ENCODE measurements around the gene GLIPR1L1. TPM values are rescaled to one million over a fixed set of nuclear protein-coding genes. Genes with fewer than 3 reads are reported as not detected.
A peak's percentile ranks its signal among the peaks of the same experiment; 100 is the strongest.

GLIPR1L1 gene, protein sequence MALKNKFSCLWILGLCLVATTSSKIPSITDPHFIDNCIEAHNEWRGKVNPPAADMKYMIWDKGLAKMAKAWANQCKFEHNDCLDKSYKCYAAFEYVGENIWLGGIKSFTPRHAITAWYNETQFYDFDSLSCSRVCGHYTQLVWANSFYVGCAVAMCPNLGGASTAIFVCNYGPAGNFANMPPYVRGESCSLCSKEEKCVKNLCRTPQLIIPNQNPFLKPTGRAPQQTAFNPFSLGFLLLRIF
- 1 to 10 TPM; 1.9 to 9.1 TPM for total RNA-seq
- 95.5 TPM for polyA plus RNA-seq (ENCODE audit: insufficient read depth, low read depth, low replicate concordance)
- long read RNA-seq, donor 1 = 0 reads
- long read RNA-seq, donor 2 = 0 reads

DNA sequence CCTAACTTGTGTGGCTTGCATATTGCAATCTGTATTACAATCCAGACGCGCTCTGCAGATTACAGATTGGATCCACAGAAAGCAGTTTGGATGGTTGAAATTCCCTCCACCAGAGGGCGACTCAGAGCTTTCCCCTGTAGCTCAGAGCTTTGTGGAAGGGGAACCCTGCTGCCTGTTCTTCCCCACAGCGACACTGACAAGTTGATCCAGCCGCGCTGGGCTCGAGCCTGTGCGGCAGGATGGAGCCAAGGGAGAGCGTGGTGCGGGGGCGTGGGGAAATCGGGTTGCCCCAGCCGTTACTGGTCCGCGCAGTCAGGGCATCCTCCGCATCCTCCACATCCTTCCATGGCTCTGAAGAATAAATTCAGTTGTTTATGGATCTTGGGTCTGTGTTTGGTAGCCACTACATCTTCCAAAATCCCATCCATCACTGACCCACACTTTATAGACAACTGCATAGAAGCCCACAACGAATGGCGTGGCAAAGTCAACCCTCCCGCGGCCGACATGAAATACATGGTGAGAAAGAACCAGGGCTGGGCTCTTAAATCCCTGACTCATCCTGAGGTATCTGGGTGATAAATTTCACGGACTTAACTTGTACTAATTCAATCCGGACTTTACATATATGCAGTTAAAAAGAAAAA is at the start of gene GLIPR1L1:
TSS of gene GLIPR1L1 (plus strand) at position 287 of the 647 bp plus-strand sequence. CDS start at position 346, 59 bp downstream.
- no peaks in the 10 kb centered on the region for H3K36me3 ChIP-seq (ENCODE audit: low read depth, missing control alignments)
- intact Hi-C loops (cut with DNase I; ENCODE audit: low total_unique reads) = loop anchor here (10.0 kb wide), 1 partner anchor 170 kb away; no protein-coding TSS in a partner anchor
- no peaks in the 10 kb centered on the region for H3K27me3 ChIP-seq
- no peak within 1 kb of the TSS for H3K27ac ChIP-seq
- peaks cover 3% of the 10 kb centered on the region for H3K4me1 ChIP-seq
- H3K9me3 ChIP-seq = no peaks in the 10 kb centered on the region
- peak; percentile 94 for DNase-seq
- H3K4me3 ChIP-seq = peak within 1 kb of the TSS; percentile 24 to 41
- WGBS, 2 donors = 11 to 15% methylated on average over 22 to 23 of the region's 23 CpGs
- no peak for TF ChIP-seq POLR2A (IDR thresholded peaks at IDR 0.05)
- TF ChIP-seq, protein P1, sequence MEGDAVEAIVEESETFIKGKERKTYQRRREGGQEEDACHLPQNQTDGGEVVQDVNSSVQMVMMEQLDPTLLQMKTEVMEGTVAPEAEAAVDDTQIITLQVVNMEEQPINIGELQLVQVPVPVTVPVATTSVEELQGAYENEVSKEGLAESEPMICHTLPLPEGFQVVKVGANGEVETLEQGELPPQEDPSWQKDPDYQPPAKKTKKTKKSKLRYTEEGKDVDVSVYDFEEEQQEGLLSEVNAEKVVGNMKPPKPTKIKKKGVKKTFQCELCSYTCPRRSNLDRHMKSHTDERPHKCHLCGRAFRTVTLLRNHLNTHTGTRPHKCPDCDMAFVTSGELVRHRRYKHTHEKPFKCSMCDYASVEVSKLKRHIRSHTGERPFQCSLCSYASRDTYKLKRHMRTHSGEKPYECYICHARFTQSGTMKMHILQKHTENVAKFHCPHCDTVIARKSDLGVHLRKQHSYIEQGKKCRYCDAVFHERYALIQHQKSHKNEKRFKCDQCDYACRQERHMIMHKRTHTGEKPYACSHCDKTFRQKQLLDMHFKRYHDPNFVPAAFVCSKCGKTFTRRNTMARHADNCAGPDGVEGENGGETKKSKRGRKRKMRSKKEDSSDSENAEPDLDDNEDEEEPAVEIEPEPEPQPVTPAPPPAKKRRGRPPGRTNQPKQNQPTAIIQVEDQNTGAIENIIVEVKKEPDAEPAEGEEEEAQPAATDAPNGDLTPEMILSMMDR (IDR thresholded peaks at IDR 0.05) = peak; percentile 81 to 85 (median 84)

DNA sequence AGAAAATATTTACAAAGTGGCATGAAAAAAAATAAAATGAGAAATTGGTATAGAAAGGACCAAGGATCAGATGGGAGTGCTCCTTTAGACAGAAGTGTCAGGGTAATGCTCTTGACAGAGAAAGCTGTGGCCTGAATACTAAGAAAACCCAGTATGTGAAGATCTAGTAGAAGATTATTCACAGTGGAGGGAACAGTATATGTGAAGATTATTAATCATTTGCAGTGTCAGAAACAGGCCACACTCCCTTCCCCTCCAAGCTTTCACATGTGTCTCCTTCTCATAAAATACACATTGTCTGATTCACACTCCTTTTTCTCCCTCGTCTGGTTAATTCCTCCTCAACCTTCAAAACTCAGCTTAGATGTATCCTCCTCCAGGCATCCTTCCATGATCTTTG is 45.6 kb upstream of the GLIPR1L1 start:
- WGBS, 2 donors = 77 to 78% methylated on average over 1 of the region's 1 CpG
- Histone ChIP-seq H3K4me3 (no peak overlapping the region), H3K9me3 (no peaks in the 10 kb centered on the region), H3K27ac (no peak overlapping the region), H3K36me3 (ENCODE audit: low read depth, missing control alignments) (no peaks in the 10 kb centered on the region), H3K27me3 (no peaks in the 10 kb centered on the region), H3K4me1 (no peaks in the 10 kb centered on the region)
- no peak for TF ChIP-seq POLR2A (IDR thresholded peaks at IDR 0.05)
- TF ChIP-seq, protein P1 (IDR thresholded peaks at IDR 0.05) = no peak
- intact Hi-C loops (cut with DNase I; ENCODE audit: low total_unique reads) = no loop called here
- DNase-seq = no peak

GRCh38 chr12:75289753-75290152 is 44.7 kb upstream of the GLIPR1L1 start:
- WGBS, 2 donors = 63 to 73% methylated on average over 1 of the region's 1 CpG
- no peak for DNase-seq
- H3K27me3 ChIP-seq = no peaks in the 10 kb centered on the region
- no peak overlapping the region for H3K27ac ChIP-seq
- no peaks in the 10 kb centered on the region for H3K9me3 ChIP-seq
- intact Hi-C loops (cut with DNase I; ENCODE audit: low total_unique reads) = no loop called here
- H3K4me3 ChIP-seq = no peak overlapping the region
- TF ChIP-seq, protein P1 (IDR thresholded peaks at IDR 0.05) = no peak
- TF ChIP-seq POLR2A (IDR thresholded peaks at IDR 0.05) = no peak
- no peaks in the 10 kb centered on the region for H3K36me3 ChIP-seq (ENCODE audit: low read depth, missing control alignments)
- H3K4me1 ChIP-seq = no peaks in the 10 kb centered on the region

DNA sequence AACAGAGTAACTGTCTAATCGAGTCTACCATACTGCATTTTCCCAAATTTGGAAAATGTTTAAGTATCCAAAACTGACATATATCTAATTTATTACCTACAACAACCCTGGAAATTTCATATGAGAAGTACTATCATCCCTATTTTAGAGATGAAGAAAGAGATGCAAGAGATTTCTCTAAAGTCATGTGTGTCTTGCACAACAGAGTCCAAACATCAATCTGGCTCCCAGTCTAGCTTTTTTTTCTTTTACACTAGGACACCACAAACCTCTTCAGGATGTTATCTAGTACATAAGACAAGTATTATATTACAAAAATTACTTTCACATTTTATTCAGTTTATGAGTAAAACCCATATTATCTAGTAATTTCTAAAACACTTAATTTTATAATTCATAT is 43.5 kb upstream of the GLIPR1L1 start:
- H3K4me3 ChIP-seq = no peak overlapping the region
- H3K27me3 ChIP-seq = no peaks in the 10 kb centered on the region
- no peak overlapping the region for H3K27ac ChIP-seq
- no peaks in the 10 kb centered on the region for H3K4me1 ChIP-seq
- TF ChIP-seq, protein P1 (IDR thresholded peaks at IDR 0.05) = no peak
- no peak for TF ChIP-seq POLR2A (IDR thresholded peaks at IDR 0.05)
- 94 to 95% methylated on average over 1 of the region's 1 CpG for WGBS, 2 donors
- H3K36me3 ChIP-seq (ENCODE audit: low read depth, missing control alignments) = no peaks in the 10 kb centered on the region
- intact Hi-C loops (cut with DNase I; ENCODE audit: low total_unique reads) = no loop called here
- DNase-seq = no peak
- H3K9me3 ChIP-seq = no peaks in the 10 kb centered on the region
